HG03159 (cell line): ENCODE results near the gene ALPG.
"Not testable (repeated sequence)": the region's sequence is repeated elsewhere in the genome, so short reads cannot be mapped to it uniquely, and the experiment has no call there.

Experiments used
- ATAC-seq: cut with Tn5 transposase; IDR thresholded peaks from one replicate; pipeline ENCODE4 v1.9.1; 2021; ENCODE audit warnings: mild to moderate bottlenecking, moderate library complexity; ENCODE audit not compliant: unreplicated experiment

Gene ALPG

GRCh38 chr2:232376713-232377112, 29.9 kb upstream of the ALPG start:
- no peak for ATAC-seq

GRCh38 chr2:232377319-232377718, 29.3 kb upstream of the ALPG start:
- ATAC-seq: no peak

GRCh38 chr2:232377841-232378734, 28.6 kb upstream of the ALPG start:
- no peak for ATAC-seq

GRCh38 chr2:232378735-232379151, 27.9 kb upstream of the ALPG start, which contains the start of gene ALPP:
TSS of gene ALPP (plus strand) at chr2:232378751. CDS start at chr2:232378803, 52 bp downstream.
- not testable (repeated sequence) for ATAC-seq

GRCh38 chr2:232379610-232380590, 26.7 kb upstream of the ALPG start:
- ATAC-seq: not testable (repeated sequence)

- not testable (repeated sequence) for ATAC-seq
Observed at GRCh38 chr2:232381204-232382031, 25.2 kb upstream of the ALPG start.

- no peak for ATAC-seq
Observed at GRCh38 chr2:232382331-232383225, 24.1 kb upstream of the ALPG start.

GRCh38 chr2:232384466-232384865, 22.2 kb upstream of the ALPG start:
- no peak for ATAC-seq

- not testable (repeated sequence) for ATAC-seq
Observed at GRCh38 chr2:232385058-232385457, 21.6 kb upstream of the ALPG start.

GRCh38 chr2:232385660-232386489, 20.8 kb upstream of the ALPG start:
- ATAC-seq: no peak

GRCh38 chr2:232386490-232386739, 20.2 kb upstream of the ALPG start:
- ATAC-seq: no peak

GRCh38 chr2:232386740-232387450, 19.7 kb upstream of the ALPG start:
- ATAC-seq: no peak

- ATAC-seq: no peak
Observed at GRCh38 chr2:232387451-232388171, 19.0 kb upstream of the ALPG start.

GRCh38 chr2:232388324-232388891, 18.2 kb upstream of the ALPG start:
- no peak for ATAC-seq

- ATAC-seq: no peak
Observed at GRCh38 chr2:232389327-232389726, 17.3 kb upstream of the ALPG start.

- ATAC-seq: no peak
Observed at GRCh38 chr2:232390661-232391060, 16.0 kb upstream of the ALPG start.

GRCh38 chr2:232393556-232393955, 13.1 kb upstream of the ALPG start:
- no peak for ATAC-seq
